Pancreas (tissue), 10 donors: ENCODE measurements around the gene FAM78B. TPM values are rescaled to one million over a fixed set of nuclear protein-coding genes. Genes with fewer than 3 reads are reported as not detected.

ENCODE experiments used
- ATAC-seq, 4 donors: fragments of 200-7000 bp; cut with Tn5 transposase; one replicate each; pipeline versions ENCODE4 v1.8.0 to v1.9.1; 2020; ENCODE audit warnings: mild to moderate bottlenecking in 4 of 4, moderate library complexity in 4 of 4
- DNase-seq, 6 donors: peaks; one replicate each; pipeline ENCODE4 v3.0.0-alpha.2; 2020
- FAIRE-seq: peaks from 2 replicates; lab custom pipeline; 2012; peaks lifted over from hg19 to GRCh38; lab: Jason Lieb, UNC
- H3K27ac ChIP-seq, 4 donors: fragments of 200-600 bp; sonication (generic); 1 replicate in 3 of 4; 2 replicates in 1 of 4; pipeline versions ENCODE4 v1.5.0 to v1.8.0; 2020
- H3K27me3 ChIP-seq, 4 donors: fragments of 200-600 bp; one replicate each; pipeline ENCODE4 v1.8.0; 2021
- H3K36me3 ChIP-seq, 3 donors: fragments of 200-600 bp; sonication (generic) in 1 of 3; one replicate each; pipeline versions ENCODE4 v1.5.0 to v1.8.0; 2020 to 2021
- H3K4me1 ChIP-seq, 3 donors: fragments of 200-600 bp; one replicate each; pipeline ENCODE4 v1.8.0; 2021
- H3K4me3 ChIP-seq, 4 donors: fragments of 200-600 bp; sonication (generic) in 2 of 4; one replicate each; pipeline versions ENCODE4 v1.5.0 to v1.8.0; 2020 to 2021
- H3K9me3 ChIP-seq, 4 donors: fragments of 200-600 bp; one replicate each; pipeline ENCODE4 v1.8.0; 2021
- CTCF ChIP-seq, 4 donors: fragments of 200-600 bp; sonication (generic) in 3 of 4; IDR thresholded peaks; one replicate each; pipeline versions ENCODE4 v1.5.0 to v1.8.0; 2021; ENCODE audit warnings: antibody characterized with exemption in 4 of 4
- WGBS, 2 donors: extraction: QIAGEN DNeasy Blood & Tissue Kit; methylation state at CpG; one replicate each; pipeline ENCODE4 v1.1.7; 2013; 5-methylcytosine and 5-hydroxymethylcytosine counted together
- intact Hi-C, 3 donors: fragments of 100-400 bp; cut with DNase I; formaldehyde crosslinking; loops; one replicate each; pipeline versions ENCODE4 v1.11.1 to v1.14.2; 2022
- polyA plus RNA-seq, 2 donors: library from polyadenylated mRNA; stranded (reverse); fragments of 200-250 nt; gene quantifications; one replicate each; pipeline ENCODE4 v1.2.3, GENCODE V29; 2013
- total RNA-seq, 6 donors: library from RNA; stranded (reverse); fragmentation: NEBNext Ultra II Directional in 4 of 6; extraction: Animal tissue kit (Norgen Biotek cat#: 25700) in 4 of 6; gene quantifications; one replicate each; pipeline versions ENCODE4 v1.2.1 to v1.2.4, GENCODE V29; 2021 to 2023
- donor health status: healthy with polysubstance abuse.
- donor health status: DM: no; HTN: no; CAD: no; lungs with moderate emphysema.
- donor health status: DM: no; HTN: no; CAD: no.
- donor health status: control.
- donor health status: control.
- donor health status: Bipolar disorder and iron deficiency.
- donor health status: DM: yes; HTN: yes; CAD: no.
- donor health status: DM: no; HTN: no; CAD: no.
- donor health status: DM: no; HTN: no; CAD: no.
- donor health status: DM: yes; HTN: yes; CAD: no.

FAM78B gene
- total and polyA plus RNA-seq, 8 donors, result 0.66 to 3.6 (median 1.4) TPM

DNA sequence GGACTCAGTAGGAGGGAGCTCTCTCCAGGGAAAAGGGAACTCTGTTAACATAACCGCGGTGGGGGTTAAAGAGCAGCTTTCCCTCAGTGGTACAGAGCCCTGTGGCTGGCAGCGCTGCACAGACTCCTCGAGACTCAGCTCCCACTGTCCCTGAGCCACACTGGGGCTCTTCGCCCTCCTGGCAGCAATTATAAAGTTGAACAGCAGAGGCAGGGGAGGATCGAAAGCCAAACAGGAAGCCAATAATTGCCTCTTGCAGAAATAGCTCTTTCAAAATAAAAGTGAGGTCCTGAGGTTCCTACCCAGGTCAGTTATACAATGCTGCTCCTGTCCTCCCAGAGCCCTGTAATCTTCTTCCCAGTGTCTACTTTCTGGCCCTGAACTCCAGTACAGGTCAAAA, 77.0 kb downstream of the FAM78B start:
- H3K9me3 ChIP-seq, result no peaks in the 10 kb centered on the region
- H3K36me3 ChIP-seq, result no peaks in the 10 kb centered on the region
- no peak for FAIRE-seq
- H3K27me3 ChIP-seq, result no peaks in the 10 kb centered on the region
- H3K4me3 ChIP-seq, result no peak overlapping the region
- WGBS, 2 donors, result 51 to 52% methylated on average over 6 of the region's 6 CpGs
- ATAC-seq, result no peak
- intact Hi-C loops, result no loop called here
- H3K4me1 ChIP-seq, result no peaks in the 10 kb centered on the region
- DNase-seq, result no peak
- no peak overlapping the region for H3K27ac ChIP-seq
- no peak for TF ChIP-seq CTCF (IDR thresholded peaks at IDR 0.05)

DNA sequence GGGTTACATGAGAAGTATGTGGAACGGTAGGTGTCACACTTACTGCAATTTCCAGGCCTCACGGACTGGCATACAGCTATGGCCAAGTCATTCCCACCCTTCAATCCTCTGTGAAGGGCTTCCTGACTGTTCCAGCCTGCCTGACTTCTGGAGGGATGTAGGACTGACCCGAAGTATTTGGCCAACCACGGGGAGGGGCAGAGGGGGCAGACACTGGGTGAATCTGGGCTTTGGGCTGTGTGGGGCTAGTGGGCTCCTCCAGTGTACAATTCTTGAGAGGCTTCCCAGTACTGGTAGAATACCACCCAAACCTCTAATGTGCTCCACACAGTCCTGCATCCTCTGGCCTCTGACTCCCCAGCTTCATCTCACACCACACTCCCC, 78.2 kb downstream of the FAM78B start:
- no peaks in the 10 kb centered on the region for H3K36me3 ChIP-seq
- intact Hi-C loops, result no loop called here
- FAIRE-seq (no peak), DNase-seq (no peak), ATAC-seq (no peak)
- 62 to 78% methylated on average over 4 of the region's 4 CpGs for WGBS, 2 donors
- H3K9me3 ChIP-seq, result no peaks in the 10 kb centered on the region
- TF ChIP-seq CTCF (IDR thresholded peaks at IDR 0.05), result no peak
- no peaks in the 10 kb centered on the region for H3K4me1 ChIP-seq
- H3K27ac ChIP-seq, result no peak overlapping the region
- H3K27me3 ChIP-seq, result no peaks in the 10 kb centered on the region
- no peak overlapping the region for H3K4me3 ChIP-seq

DNA sequence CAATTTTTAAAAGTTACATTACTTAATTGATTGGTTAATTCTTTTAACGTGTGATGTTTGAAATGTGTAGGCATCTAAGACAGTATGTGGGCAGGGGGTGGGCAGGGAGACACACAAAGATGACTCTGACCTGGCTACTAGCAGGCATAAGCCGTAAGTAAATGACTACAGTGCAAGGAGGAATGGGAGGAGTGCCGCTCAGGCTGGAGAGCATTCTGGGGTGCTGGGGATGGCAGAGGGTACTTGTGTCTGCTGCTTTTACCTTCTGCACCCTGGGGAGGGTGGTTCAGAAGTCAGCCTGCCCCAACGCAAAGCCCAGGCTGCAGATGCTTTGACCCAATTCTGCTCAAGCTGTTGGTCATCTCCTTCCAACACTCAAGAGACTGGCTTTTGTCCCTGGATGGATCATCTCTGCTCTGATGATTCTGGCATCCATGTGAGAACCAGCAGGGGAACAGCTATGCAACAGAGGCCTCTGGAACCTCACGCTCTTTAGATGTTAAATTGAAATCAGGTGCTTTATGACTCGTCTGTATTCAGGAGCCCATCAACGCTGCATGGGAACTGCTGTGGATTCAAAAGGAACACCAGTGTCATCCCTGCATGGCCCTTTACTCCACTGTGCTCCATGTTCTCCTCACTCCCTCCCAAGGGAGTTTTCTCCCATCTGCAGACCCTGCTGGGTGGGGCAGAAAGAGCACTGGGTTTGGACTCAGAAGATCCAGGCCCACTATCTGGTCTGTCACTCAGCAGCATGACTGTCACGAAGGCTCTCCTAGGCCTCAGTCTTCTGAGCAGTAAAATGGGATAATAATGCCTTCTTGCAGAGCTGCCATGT, 78.8 kb downstream of the FAM78B start:
- no peak overlapping the region for H3K4me3 ChIP-seq
- no peak overlapping the region for H3K27ac ChIP-seq
- no peaks in the 10 kb centered on the region for H3K27me3 ChIP-seq
- DNase-seq, result no peak
- H3K36me3 ChIP-seq, result no peaks in the 10 kb centered on the region
- TF ChIP-seq CTCF (IDR thresholded peaks at IDR 0.05), result no peak
- no peaks in the 10 kb centered on the region for H3K4me1 ChIP-seq
- no peak for FAIRE-seq
- ATAC-seq, result no peak
- H3K9me3 ChIP-seq, result no peaks in the 10 kb centered on the region
- intact Hi-C loops, result no loop called here
- WGBS, 2 donors, result 79 to 91% methylated on average over 8 of the region's 8 CpGs

DNA sequence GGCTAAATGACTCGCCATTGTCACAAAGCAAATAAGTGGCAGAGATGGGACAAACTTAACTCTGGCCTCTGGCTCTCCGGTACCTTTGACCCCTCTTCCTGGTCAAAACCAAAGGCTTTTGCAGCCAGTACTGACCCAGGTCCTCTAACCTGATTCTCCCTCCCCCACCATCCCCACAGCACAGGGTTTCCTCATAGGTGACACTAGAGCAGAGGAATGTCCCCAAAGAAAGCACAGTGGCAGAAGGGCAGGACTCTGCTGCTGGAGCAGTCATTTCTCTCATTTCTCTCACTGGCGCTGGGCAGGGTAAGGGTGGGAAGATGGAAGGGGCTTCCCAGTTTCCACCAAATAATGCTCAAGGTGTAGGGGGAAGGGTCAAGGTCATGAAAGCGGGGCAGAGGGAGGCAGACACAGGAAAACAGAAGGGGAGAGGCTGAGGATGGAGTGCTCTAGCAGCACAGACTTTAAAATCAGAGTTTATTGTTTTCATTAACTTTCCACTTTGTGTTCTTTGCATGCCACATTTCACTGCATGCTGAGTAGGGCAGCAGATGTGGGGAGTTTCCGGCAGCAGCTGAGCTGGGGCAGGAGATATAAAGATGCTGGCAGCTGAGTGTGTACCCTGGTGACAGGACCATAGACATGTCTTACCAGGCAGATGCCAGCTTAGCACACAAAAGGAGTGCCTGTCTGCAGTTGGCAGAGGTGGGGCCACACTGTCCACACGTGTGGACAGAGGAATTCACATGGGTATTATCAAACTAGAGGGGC, 80.5 kb downstream of the FAM78B start:
- no peak overlapping the region for H3K27ac ChIP-seq
- no peaks in the 10 kb centered on the region for H3K36me3 ChIP-seq
- H3K4me1 ChIP-seq, result no peaks in the 10 kb centered on the region
- H3K9me3 ChIP-seq, result no peaks in the 10 kb centered on the region
- no peak for TF ChIP-seq CTCF (IDR thresholded peaks at IDR 0.05)
- no peak for FAIRE-seq
- H3K4me3 ChIP-seq, result no peak overlapping the region
- WGBS, 2 donors, result 82% methylated on average over 6 of the region's 6 CpGs
- intact Hi-C loops, result no loop called here
- no peaks in the 10 kb centered on the region for H3K27me3 ChIP-seq
- no peak for ATAC-seq
- no peak for DNase-seq

DNA sequence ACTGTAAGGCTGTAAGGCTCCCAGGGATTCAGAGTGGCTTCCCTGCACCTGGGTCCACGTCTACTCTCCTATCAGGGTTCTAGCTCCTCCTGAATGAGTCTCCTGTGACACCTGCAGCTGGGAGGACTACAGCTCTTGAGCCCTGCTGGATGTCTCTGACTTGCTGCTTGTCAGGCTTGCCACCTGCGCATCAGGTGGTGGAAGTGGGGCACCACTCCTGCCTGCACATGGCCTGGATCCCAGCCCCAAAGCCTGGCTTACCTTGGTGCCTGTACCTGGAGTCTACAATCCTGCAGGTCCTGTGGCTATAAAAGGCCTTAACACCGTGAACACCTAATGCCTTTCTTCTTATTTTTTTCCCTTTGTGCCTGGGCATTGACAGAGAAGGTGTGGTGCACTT, 82.2 kb downstream of the FAM78B start:
- FAIRE-seq (no peak), ATAC-seq (no peak), DNase-seq (no peak)
- WGBS, 2 donors, result 93 to 95% methylated on average over 3 of the region's 3 CpGs
- intact Hi-C loops, result no loop called here
- no peak for TF ChIP-seq CTCF (IDR thresholded peaks at IDR 0.05)
- H3K9me3 ChIP-seq, result no peaks in the 10 kb centered on the region
- no peak overlapping the region for H3K27ac ChIP-seq
- H3K27me3 ChIP-seq, result no peaks in the 10 kb centered on the region
- no peak overlapping the region for H3K4me3 ChIP-seq
- no peaks in the 10 kb centered on the region for H3K36me3 ChIP-seq
- no peaks in the 10 kb centered on the region for H3K4me1 ChIP-seq
